Loucy (cell line): ENCODE results near the gene TMEM225B.

ENCODE experiments used
- H2AFZ ChIP-seq: fragments of 200-600 bp; sonication (generic); 2 replicates; pipeline ENCODE4 v1.6.0; 2016; ENCODE audit warnings: antibody characterized with exemption, mild to moderate bottlenecking, low read length, moderate library complexity
- H3F3A ChIP-seq: fragments of 200-600 bp; 2 replicates; pipeline ENCODE4 v1.6.0; 2016; ENCODE audit warnings: antibody characterized with exemption, low read depth, mild to moderate bottlenecking
- H3K27me3 ChIP-seq: fragments of 200-600 bp; sonication (generic); 2 replicates; pipeline ENCODE4 v1.6.1; 2014; ENCODE audit warnings: low read length, mild to moderate bottlenecking; ENCODE audit not compliant: insufficient read depth, poor library complexity, severe bottlenecking
- H3K36me3 ChIP-seq: fragments of 200-600 bp; sonication (generic); 2 replicates; pipeline ENCODE4 v1.6.1; 2016; ENCODE audit warnings: low read length; ENCODE audit not compliant: insufficient read depth
- H3K4me1 ChIP-seq: fragments of 200-600 bp; sonication (generic); 2 replicates; pipeline ENCODE4 v1.5.1; 2014; ENCODE audit warnings: low read length, mild to moderate bottlenecking; ENCODE audit not compliant: insufficient read depth, poor library complexity, severe bottlenecking
- H3K4me2 ChIP-seq: fragments of 200-600 bp; sonication (generic); 2 replicates; pipeline ENCODE4 v1.6.0; 2014; ENCODE audit warnings: antibody characterized with exemption, low read length, low read depth, mild to moderate bottlenecking; ENCODE audit not compliant: poor library complexity, severe bottlenecking
- H3K4me3 ChIP-seq: fragments of 200-600 bp; sonication (generic); 2 replicates; pipeline ENCODE4 v1.5.1; 2014; ENCODE audit warnings: low read length, mild to moderate bottlenecking, mixed read lengths; ENCODE audit not compliant: poor library complexity, severe bottlenecking
- H3K79me2 ChIP-seq: fragments of 200-600 bp; sonication (generic); 2 replicates; pipeline ENCODE4 v1.6.1; 2014; ENCODE audit warnings: low read length; ENCODE audit not compliant: insufficient read depth
- H3K9ac ChIP-seq: fragments of 200-600 bp; sonication (generic); 2 replicates; pipeline ENCODE4 v1.6.0; 2014; ENCODE audit warnings: mild to moderate bottlenecking, low read depth, low read length, moderate library complexity; ENCODE audit not compliant: poor library complexity, severe bottlenecking
- H3K9me2 ChIP-seq: fragments of 200-600 bp; sonication (generic); replicated peaks from 2 replicates; pipeline ENCODE4 v1.6.1; 2016; ENCODE audit warnings: low read depth, low read length, mixed read lengths
- H3K9me3 ChIP-seq: fragments of 200-600 bp; sonication (generic); 2 replicates; pipeline ENCODE4 v1.6.1; 2014; ENCODE audit warnings: mild to moderate bottlenecking, antibody characterized with exemption, low read length, low read depth; ENCODE audit not compliant: insufficient read depth
- H4K20me1 ChIP-seq: fragments of 200-600 bp; sonication (generic); 2 replicates; pipeline ENCODE4 v1.6.0; 2014; ENCODE audit warnings: antibody characterized with exemption, low read length, mild to moderate bottlenecking; ENCODE audit not compliant: insufficient read depth, poor library complexity, severe bottlenecking
- EZH2phosphoT487 ChIP-seq: fragments of 200-600 bp; IDR thresholded peaks from 2 replicates; pipeline ENCODE4 v1.6.1; 2018; ENCODE audit warnings: antibody characterized with exemption, mild to moderate bottlenecking, moderate library complexity, borderline replicate concordance
- TF ChIP-seq, protein P1 (sequence below): fragments of 200-600 bp; sonication (generic); conservative IDR thresholded peaks from 2 replicates; pipeline ENCODE4 v1.5.1; 2014; ENCODE audit warnings: mild to moderate bottlenecking, antibody characterized with exemption, low read length

The TMEM225B gene

GRCh38 chr7:99622596-99622995 lies 24.5 kb downstream of the TMEM225B start:
- no peaks in the 10 kb centered on the region for H3K9me2 ChIP-seq
- H3K36me3 ChIP-seq, result peaks cover 54% of the 10 kb centered on the region; the same call in 1 of the 2 replicates
- peak overlapping the region; percentile 100 for H3K4me2 ChIP-seq
- H3K27me3 ChIP-seq, result no peaks in the 10 kb centered on the region
- peaks cover 5% of the 10 kb centered on the region for H4K20me1 ChIP-seq
- TF ChIP-seq, protein P1, sequence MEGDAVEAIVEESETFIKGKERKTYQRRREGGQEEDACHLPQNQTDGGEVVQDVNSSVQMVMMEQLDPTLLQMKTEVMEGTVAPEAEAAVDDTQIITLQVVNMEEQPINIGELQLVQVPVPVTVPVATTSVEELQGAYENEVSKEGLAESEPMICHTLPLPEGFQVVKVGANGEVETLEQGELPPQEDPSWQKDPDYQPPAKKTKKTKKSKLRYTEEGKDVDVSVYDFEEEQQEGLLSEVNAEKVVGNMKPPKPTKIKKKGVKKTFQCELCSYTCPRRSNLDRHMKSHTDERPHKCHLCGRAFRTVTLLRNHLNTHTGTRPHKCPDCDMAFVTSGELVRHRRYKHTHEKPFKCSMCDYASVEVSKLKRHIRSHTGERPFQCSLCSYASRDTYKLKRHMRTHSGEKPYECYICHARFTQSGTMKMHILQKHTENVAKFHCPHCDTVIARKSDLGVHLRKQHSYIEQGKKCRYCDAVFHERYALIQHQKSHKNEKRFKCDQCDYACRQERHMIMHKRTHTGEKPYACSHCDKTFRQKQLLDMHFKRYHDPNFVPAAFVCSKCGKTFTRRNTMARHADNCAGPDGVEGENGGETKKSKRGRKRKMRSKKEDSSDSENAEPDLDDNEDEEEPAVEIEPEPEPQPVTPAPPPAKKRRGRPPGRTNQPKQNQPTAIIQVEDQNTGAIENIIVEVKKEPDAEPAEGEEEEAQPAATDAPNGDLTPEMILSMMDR, result no peak; the same call in 1 of the 2 replicates
- TF ChIP-seq EZH2phosphoT487, result no peak
- peaks cover 4% of the 10 kb centered on the region; the same call in 1 of the 2 replicates for H3F3A ChIP-seq
- no peak overlapping the region for H2AFZ ChIP-seq
- H3K4me1 ChIP-seq, result peaks cover 85% of the 10 kb centered on the region
- H3K9me3 ChIP-seq, result no peaks in the 10 kb centered on the region
- peak overlapping the region; percentile 90 for H3K9ac ChIP-seq
- peaks cover 80% of the 10 kb centered on the region for H3K79me2 ChIP-seq
- peak overlapping the region; percentile 76 for H3K4me3 ChIP-seq

- Histone ChIP-seq H3K9me2 (no peaks in the 10 kb centered on the region), H3K9ac (peak overlapping the region; percentile 90), H3K36me3 (peaks cover 59% of the 10 kb centered on the region; the same call in 1 of the 2 replicates), H2AFZ (no peak overlapping the region), H3F3A (peaks cover 4% of the 10 kb centered on the region; the same call in 1 of the 2 replicates), H3K79me2 (peaks cover 78% of the 10 kb centered on the region), H4K20me1 (no peaks in the 10 kb centered on the region), H3K4me2 (peak overlapping the region; percentile 100), H3K27me3 (no peaks in the 10 kb centered on the region), H3K4me3 (peak overlapping the region; percentile 76), H3K9me3 (no peaks in the 10 kb centered on the region), H3K4me1 (peaks cover 79% of the 10 kb centered on the region)
- TF ChIP-seq, protein P1, result no peak
- no peak for TF ChIP-seq EZH2phosphoT487
These were observed 25.1 kb downstream of the TMEM225B start for GRCh38 chr7:99623091-99623693.

GRCh38 chr7:99623702-99624447 lies 25.8 kb downstream of the TMEM225B start:
- Histone ChIP-seq H3K4me3 (peak overlapping the region; percentile 76), H2AFZ (no peak overlapping the region), H3K4me2 (peak overlapping the region; percentile 100), H3K27me3 (no peaks in the 10 kb centered on the region), H3F3A (peaks cover 4% of the 10 kb centered on the region; the same call in 1 of the 2 replicates), H3K9ac (peak overlapping the region; percentile 90), H3K79me2 (peaks cover 71% of the 10 kb centered on the region), H3K9me3 (no peaks in the 10 kb centered on the region), H4K20me1 (no peaks in the 10 kb centered on the region), H3K9me2 (no peaks in the 10 kb centered on the region), H3K4me1 (peaks cover 72% of the 10 kb centered on the region), H3K36me3 (peaks cover 61% of the 10 kb centered on the region; the same call in 1 of the 2 replicates)
- TF ChIP-seq, protein P1, result no peak
- no peak for TF ChIP-seq EZH2phosphoT487
